HG03060 (cell line): Measurements from ENCODE around the gene UGT1A8.

Source experiments
- ATAC-seq: cut with Tn5 transposase; IDR thresholded peaks from one replicate; pipeline ENCODE4 v1.9.1; 2021; ENCODE audit warnings: low read depth, moderate number of reproducible peaks; ENCODE audit not compliant: unreplicated experiment

The UGT1A8 gene

GRCh38 chr2:233758141-233758540 lies 140.7 kb downstream of the UGT1A8 start:
- no peak for ATAC-seq

- ATAC-seq = no peak
These were observed 141.4 kb downstream of the UGT1A8 start for GRCh38 chr2:233758849-233759248.

GRCh38 chr2:233760043-233760442 lies 142.6 kb downstream of the UGT1A8 start, which contains the start of gene UGT1A1:
UGT1A1 (plus strand) TSS chr2:233760270; CDS start chr2:233760288, 18 bp downstream.
- ATAC-seq = no peak

GRCh38 chr2:233761040-233761769 lies 143.8 kb downstream of the UGT1A8 start:
- ATAC-seq = no peak

- no peak for ATAC-seq
These were observed 146.8 kb downstream of the UGT1A8 start for GRCh38 chr2:233764264-233764663.

GRCh38 chr2:233764761-233765160 lies 147.3 kb downstream of the UGT1A8 start:
- no peak for ATAC-seq

GRCh38 chr2:233766416-233766815 lies 149.0 kb downstream of the UGT1A8 start:
- no peak for ATAC-seq

- ATAC-seq = no peak
These were observed 150.6 kb downstream of the UGT1A8 start for GRCh38 chr2:233768076-233768475.

GRCh38 chr2:233769260-233769659 lies 151.8 kb downstream of the UGT1A8 start:
- no peak for ATAC-seq

- no peak for ATAC-seq
These were observed 154.7 kb downstream of the UGT1A8 start for GRCh38 chr2:233772153-233772552.

- no peak for ATAC-seq
These were observed 155.2 kb downstream of the UGT1A8 start for GRCh38 chr2:233772583-233772982.

GRCh38 chr2:233773854-233774253 lies 156.4 kb downstream of the UGT1A8 start:
- no peak for ATAC-seq

- no peak for ATAC-seq
These were observed 158.0 kb downstream of the UGT1A8 start for GRCh38 chr2:233775414-233775813.

GRCh38 chr2:233778030-233778429 lies 160.6 kb downstream of the UGT1A8 start, which contains the start of gene MROH2A:
MROH2A (plus strand) TSS chr2:233778330; CDS start chr2:233779359, 1,029 bp downstream.
- no peak for ATAC-seq

GRCh38 chr2:233779722-233780121 lies 162.3 kb downstream of the UGT1A8 start:
- no peak for ATAC-seq

GRCh38 chr2:233780771-233781170 lies 163.3 kb downstream of the UGT1A8 start:
- ATAC-seq = no peak

- no peak for ATAC-seq
These were observed 172.1 kb downstream of the UGT1A8 start for GRCh38 chr2:233789554-233789953.

- ATAC-seq = no peak
These were observed 173.9 kb downstream of the UGT1A8 start for GRCh38 chr2:233791151-233791882.

GRCh38 chr2:233791883-233792329 lies 174.5 kb downstream of the UGT1A8 start:
- ATAC-seq = no peak

- no peak for ATAC-seq
These were observed 175.3 kb downstream of the UGT1A8 start for GRCh38 chr2:233792720-233793119.

GRCh38 chr2:233793465-233794127 lies 176.2 kb downstream of the UGT1A8 start:
- ATAC-seq = no peak
